Gastroesophageal sphincter (tissue), 4 donors: ENCODE results near the gene ERG. TPM values are rescaled to one million over a fixed set of nuclear protein-coding genes. Genes with fewer than 3 reads are reported as not detected.

Source experiments
- ATAC-seq: fragments of 150-250 bp; one replicate; pipeline ENCODE4 v1.9.1; 2016; ENCODE audit warnings: mild to moderate bottlenecking, moderate library complexity
- H3K27ac ChIP-seq, 4 donors: fragments of 200-600 bp; sonication (generic) in 3 of 4; 1 replicate in 3 of 4; 2 replicates in 1 of 4; pipeline ENCODE4 v1.5.1; 2016 to 2019
- H3K27me3 ChIP-seq: fragments of 200-600 bp; sonication (generic); one replicate; pipeline ENCODE4 v1.5.1; 2019
- H3K36me3 ChIP-seq, 2 donors: fragments of 200-600 bp; sonication (generic); one replicate each; pipeline ENCODE4 v1.5.1; 2019; ENCODE audit warnings: control low read depth in 1 of 2
- H3K4me1 ChIP-seq, 3 donors: fragments of 200-600 bp; sonication (generic); 1 replicate in 2 of 3; 2 replicates in 1 of 3; pipeline ENCODE4 v1.5.1; 2016 to 2019; ENCODE audit warnings: control low read depth in 2 of 3
- H3K4me3 ChIP-seq, 2 donors: fragments of 200-600 bp; sonication (generic); one replicate each; pipeline ENCODE4 v1.5.1; 2019; ENCODE audit warnings: mild to moderate bottlenecking in 1 of 2, moderate library complexity in 1 of 2
- H3K9me3 ChIP-seq, 3 donors: fragments of 200-600 bp; sonication (generic); one replicate each; pipeline ENCODE4 v1.5.1; 2017 to 2019; ENCODE audit warnings: control low read depth in 2 of 3
- EP300 ChIP-seq: sonication (generic); formaldehyde crosslinking; IDR thresholded peaks from one replicate; pipeline ENCODE4 v1.6.1; 2017; ENCODE audit warnings: antibody characterized with exemption, mild to moderate bottlenecking
- POLR2A ChIP-seq, 2 donors: fragments of 450-650 bp; IDR thresholded peaks; one replicate each; pipeline ENCODE4 v1.6.1; 2017; ENCODE audit warnings: antibody characterized with exemption in 2 of 2, mild to moderate bottlenecking in 2 of 2, moderate library complexity in 1 of 2
- POLR2AphosphoS5 ChIP-seq: sonication (generic); formaldehyde crosslinking; IDR thresholded peaks from one replicate; pipeline ENCODE4 v1.6.1; 2017; ENCODE audit warnings: antibody characterized with exemption
- WGBS, 2 donors: methylation state at CpG; one replicate each; pipeline ENCODE4 v1.1.5; 2018; ENCODE audit warnings: low coverage in 1 of 2; 5-methylcytosine and 5-hydroxymethylcytosine counted together
- total RNA-seq, 4 donors: library from RNA; depleted of rRNA; stranded (reverse); fragments of >200 nt; gene quantifications; one replicate each; pipeline ENCODE4 v1.1.0, GENCODE V29; 2016
- TF ChIP-seq, protein P1 (sequence below), 4 experiments: fragments of 200-600 bp in 2 of 4; fragments of 450-650 bp in 2 of 4; sonication (generic) in 1 of 4; IDR thresholded peaks; one replicate each; pipeline ENCODE4 v1.5.1; 2017 to 2019; ENCODE audit warnings: antibody characterized with exemption in 4 of 4, mild to moderate bottlenecking in 2 of 4, moderate library complexity in 2 of 4

ERG gene
- total RNA-seq, 4 donors from 2014 or later = 3.3 to 12.4 (median 10.9) TPM

DNA sequence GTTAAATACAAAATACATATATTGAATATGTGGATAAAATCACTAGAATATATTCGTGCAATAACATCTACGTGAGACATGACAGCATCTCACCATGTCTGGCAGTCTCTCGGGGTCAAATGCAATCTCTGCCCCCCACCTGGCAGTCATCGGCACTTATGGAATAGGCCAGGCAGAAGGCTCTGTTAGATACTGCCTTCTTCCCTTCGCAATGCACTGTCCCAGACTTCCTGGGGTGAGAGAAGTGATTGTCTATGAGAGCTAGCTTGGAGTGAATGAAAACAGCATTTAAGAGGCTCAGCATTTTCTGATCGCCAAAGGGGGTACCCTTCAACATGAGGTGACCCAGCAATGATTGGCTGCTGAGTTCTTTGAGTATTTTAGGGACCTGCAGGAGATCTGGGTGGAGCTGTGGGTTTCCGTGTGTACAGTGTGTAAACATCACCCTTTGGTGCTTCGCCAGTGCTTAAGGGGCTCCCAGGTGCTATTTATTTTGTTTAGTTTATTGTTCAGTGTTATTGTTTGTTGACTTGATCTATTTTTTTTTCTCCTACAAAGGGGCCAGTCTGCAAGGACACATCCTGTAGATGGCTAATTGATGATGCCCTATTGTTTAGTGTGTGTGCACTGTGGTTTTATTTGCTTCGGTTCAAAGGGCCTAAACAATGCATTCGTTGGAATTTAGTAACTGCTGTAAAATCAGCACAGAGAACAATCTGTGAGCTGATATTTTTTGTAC, 10.2 kb downstream of the ERG start:
- 79 to 80% methylated on average over 8 to 10 of the region's 10 CpGs for WGBS, 2 donors
- Histone ChIP-seq H3K27ac (no peak overlapping the region), H3K4me1 (no peaks in the 10 kb centered on the region), H3K9me3 (no peaks in the 10 kb centered on the region), H3K4me3 (no peak overlapping the region), H3K27me3 (no peaks in the 10 kb centered on the region), H3K36me3 (no peaks in the 10 kb centered on the region)
- ATAC-seq = no peak
- no peak for TF ChIP-seq POLR2A (IDR thresholded peaks at IDR 0.05)
- TF ChIP-seq, protein P1, sequence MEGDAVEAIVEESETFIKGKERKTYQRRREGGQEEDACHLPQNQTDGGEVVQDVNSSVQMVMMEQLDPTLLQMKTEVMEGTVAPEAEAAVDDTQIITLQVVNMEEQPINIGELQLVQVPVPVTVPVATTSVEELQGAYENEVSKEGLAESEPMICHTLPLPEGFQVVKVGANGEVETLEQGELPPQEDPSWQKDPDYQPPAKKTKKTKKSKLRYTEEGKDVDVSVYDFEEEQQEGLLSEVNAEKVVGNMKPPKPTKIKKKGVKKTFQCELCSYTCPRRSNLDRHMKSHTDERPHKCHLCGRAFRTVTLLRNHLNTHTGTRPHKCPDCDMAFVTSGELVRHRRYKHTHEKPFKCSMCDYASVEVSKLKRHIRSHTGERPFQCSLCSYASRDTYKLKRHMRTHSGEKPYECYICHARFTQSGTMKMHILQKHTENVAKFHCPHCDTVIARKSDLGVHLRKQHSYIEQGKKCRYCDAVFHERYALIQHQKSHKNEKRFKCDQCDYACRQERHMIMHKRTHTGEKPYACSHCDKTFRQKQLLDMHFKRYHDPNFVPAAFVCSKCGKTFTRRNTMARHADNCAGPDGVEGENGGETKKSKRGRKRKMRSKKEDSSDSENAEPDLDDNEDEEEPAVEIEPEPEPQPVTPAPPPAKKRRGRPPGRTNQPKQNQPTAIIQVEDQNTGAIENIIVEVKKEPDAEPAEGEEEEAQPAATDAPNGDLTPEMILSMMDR (IDR thresholded peaks at IDR 0.05) = no peak
- TF ChIP-seq EP300 = no peak
- no peak for TF ChIP-seq POLR2AphosphoS5

DNA sequence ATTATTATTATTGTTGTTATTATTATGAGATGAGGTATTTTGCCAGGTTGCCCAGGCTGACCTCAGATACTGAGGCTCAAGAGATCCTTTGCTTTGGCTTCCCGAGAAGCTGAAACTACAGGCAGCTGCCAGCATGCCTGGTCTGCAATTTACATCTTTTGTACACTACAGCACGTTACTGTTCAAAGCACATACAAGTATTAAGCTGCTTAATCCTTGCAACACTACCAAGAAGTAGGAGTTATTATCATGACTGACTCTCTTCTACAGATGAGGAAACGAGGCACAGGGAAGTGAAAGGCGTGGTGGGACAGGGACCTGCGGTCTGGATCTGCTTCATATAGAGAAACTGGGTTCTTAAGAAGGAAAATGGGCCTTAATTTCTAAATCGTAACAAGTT, 11.6 kb downstream of the ERG start:
- no peaks in the 10 kb centered on the region for H3K36me3 ChIP-seq
- H3K9me3 ChIP-seq = no peaks in the 10 kb centered on the region
- no peak for ATAC-seq
- no peak overlapping the region for H3K4me3 ChIP-seq
- TF ChIP-seq EP300 (no peak), POLR2A (IDR thresholded peaks at IDR 0.05) (no peak), POLR2AphosphoS5 (no peak)
- TF ChIP-seq, protein P1 (IDR thresholded peaks at IDR 0.05) = no peak
- H3K4me1 ChIP-seq = no peaks in the 10 kb centered on the region
- H3K27ac ChIP-seq = no peak overlapping the region
- no peaks in the 10 kb centered on the region for H3K27me3 ChIP-seq
- 42 to 69% methylated on average over 4 to 6 of the region's 6 CpGs for WGBS, 2 donors

DNA sequence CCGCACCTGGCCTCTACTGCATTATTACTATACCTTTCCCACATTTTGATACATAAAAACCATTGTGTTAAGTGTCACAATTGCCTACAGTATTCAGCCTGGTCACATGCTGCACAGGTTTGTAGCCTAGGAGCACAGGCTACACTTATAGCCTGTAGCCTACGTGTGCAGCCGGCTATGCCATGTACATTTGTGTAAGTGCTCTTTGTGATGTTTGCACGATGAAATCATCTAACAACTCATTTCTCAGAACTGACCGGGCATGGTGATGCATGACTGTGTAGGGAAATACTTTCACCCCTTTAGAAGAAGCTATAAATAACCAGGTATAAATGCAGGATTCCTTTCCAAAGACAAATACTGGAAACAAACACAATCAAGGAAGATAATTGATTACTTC, 12.1 kb downstream of the ERG start:
- no peak for TF ChIP-seq POLR2AphosphoS5
- TF ChIP-seq POLR2A (IDR thresholded peaks at IDR 0.05) = no peak
- TF ChIP-seq, protein P1 (IDR thresholded peaks at IDR 0.05) = no peak
- no peak for TF ChIP-seq EP300
- no peak for ATAC-seq
- Histone ChIP-seq H3K4me1 (no peaks in the 10 kb centered on the region), H3K4me3 (no peak overlapping the region), H3K36me3 (no peaks in the 10 kb centered on the region), H3K9me3 (no peaks in the 10 kb centered on the region), H3K27me3 (no peaks in the 10 kb centered on the region), H3K27ac (no peak overlapping the region)
- WGBS, 2 donors = 37 to 61% methylated on average over 5 of the region's 5 CpGs

DNA sequence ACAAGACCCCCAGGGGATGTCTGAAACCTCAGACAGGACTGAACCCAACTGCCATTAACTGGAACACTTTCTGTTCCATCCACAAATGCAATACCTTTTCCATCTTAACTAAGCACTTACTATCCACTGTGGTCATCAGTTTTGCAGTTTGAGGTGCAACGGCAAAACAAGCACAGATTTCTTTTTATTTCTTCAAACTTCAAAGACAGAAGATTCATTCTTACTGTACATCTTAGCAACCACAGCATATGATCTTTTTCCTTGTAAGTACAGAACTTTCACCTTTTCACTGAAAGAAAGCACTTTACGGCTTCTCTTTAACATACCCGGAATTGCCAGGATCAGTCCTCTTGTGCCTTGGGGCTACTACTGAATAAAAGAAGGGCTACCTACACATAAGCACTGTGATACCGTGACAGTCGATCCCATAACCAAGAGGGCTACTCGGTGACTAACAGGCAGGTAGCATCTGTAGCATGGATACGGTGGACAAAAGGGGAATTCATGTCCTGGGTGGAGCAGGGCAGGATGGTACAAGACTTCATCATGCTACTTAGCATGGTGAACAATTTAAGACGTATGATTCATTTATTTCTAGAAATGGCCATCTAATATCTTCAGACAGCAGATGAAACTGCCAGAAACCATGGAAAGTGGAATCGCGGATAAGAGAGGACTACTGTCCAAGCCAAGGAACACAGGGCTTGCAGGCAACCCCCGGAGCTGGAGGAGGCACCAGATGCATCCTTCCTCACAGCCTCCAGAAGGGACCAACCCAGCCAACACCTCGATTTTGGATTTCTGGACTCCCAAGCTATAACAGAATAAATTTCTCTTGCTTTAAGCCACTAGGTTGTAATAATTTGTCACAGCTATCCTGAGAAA, 18.4 kb downstream of the ERG start:
- TF ChIP-seq POLR2AphosphoS5 (no peak), POLR2A (IDR thresholded peaks at IDR 0.05) (no peak)
- 82 to 92% methylated on average over 6 to 12 of the region's 12 CpGs for WGBS, 2 donors
- H3K36me3 ChIP-seq = no peaks in the 10 kb centered on the region
- H3K4me1 ChIP-seq = no peaks in the 10 kb centered on the region
- peaks cover 19% of the 10 kb centered on the region for H3K27me3 ChIP-seq
- no peak for ATAC-seq
- no peak overlapping the region for H3K4me3 ChIP-seq
- no peaks in the 10 kb centered on the region for H3K9me3 ChIP-seq
- no peak overlapping the region for H3K27ac ChIP-seq

DNA sequence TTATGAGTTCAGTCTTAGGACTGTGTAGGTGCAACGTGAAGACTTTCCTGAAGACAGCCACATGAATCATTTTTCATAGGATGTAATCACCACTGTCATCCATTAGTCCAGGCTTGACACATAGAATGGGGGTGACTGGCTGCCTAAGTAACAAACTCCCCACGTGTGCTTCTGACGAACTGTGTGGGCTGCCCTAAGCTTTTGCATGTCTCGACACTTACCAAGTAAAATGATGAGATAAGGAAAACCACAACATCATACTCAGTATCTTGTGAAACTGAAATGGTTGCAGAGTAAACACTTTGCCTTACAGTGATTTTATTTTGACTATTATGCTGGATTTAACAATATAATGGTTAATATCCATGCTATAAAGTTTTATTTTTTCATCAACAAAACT, 19.5 kb downstream of the ERG start:
- Histone ChIP-seq H3K36me3 (no peaks in the 10 kb centered on the region), H3K27me3 (peaks cover 30% of the 10 kb centered on the region), H3K4me3 (no peak overlapping the region), H3K9me3 (no peaks in the 10 kb centered on the region), H3K27ac (no peak overlapping the region), H3K4me1 (no peaks in the 10 kb centered on the region)
- WGBS, 2 donors = 55 to 63% methylated on average over 1 to 4 of the region's 4 CpGs
- ATAC-seq = no peak
- TF ChIP-seq, protein P1 (IDR thresholded peaks at IDR 0.05) = no peak
- TF ChIP-seq EP300 (no peak), POLR2A (IDR thresholded peaks at IDR 0.05) (no peak), POLR2AphosphoS5 (no peak)
